CD4-positive, alpha-beta T cell treated with Interferon gamma for 1 hour (primary cell): Measurements from ENCODE around the gene CNGA4.
"Not testable (repeated sequence)": the region's sequence is repeated elsewhere in the genome, so short reads cannot be mapped to it uniquely, and the experiment has no call there.

Experiments
- DNase-seq: peaks from one replicate; pipeline ENCODE4 v3.0.0-alpha.2; 2020

The CNGA4 gene

DNA sequence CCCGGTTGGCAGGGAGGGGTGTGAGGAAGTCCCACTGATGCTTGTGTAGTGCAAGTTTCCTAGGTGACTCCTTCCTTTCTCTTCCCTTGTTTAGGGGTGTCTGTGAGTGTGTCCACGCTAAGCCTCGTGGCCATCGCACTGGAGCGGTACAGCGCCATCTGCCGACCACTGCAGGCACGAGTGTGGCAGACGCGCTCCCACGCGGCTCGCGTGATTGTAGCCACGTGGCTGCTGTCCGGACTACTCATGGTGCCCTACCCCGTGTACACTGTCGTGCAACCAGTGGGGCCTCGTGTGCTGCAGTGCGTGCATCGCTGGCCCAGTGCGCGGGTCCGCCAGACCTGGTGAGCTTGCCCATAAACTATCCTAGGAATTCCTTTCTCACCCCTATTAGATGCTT lies 31.1 kb downstream of the CNGA4 start:
- DNase-seq: no peak

DNA sequence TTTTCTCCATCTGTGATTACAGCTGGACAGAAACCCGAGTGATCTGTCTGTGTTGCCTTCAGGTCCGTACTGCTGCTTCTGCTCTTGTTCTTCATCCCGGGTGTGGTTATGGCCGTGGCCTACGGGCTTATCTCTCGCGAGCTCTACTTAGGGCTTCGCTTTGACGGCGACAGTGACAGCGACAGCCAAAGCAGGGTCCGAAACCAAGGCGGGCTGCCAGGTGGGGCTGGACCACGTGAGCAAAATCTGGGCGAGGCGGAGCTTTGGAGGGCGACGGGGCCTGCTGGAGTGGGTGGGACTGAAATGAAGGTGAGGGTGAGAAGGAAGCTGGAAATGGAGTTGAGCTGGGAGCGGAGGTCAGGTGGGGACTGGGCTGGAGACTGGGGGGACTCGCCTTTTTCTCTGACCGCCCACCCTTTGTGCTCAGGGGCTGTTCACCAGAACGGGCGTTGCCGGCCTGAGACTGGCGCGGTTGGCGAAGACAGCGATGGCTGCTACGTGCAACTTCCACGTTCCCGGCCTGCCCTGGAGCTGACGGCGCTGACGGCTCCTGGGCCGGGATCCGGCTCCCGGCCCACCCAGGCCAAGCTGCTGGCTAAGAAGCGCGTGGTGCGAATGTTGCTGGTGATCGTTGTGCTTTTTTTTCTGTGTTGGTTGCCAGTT lies 31.8 kb downstream of the CNGA4 start:
- no peak for DNase-seq

DNA sequence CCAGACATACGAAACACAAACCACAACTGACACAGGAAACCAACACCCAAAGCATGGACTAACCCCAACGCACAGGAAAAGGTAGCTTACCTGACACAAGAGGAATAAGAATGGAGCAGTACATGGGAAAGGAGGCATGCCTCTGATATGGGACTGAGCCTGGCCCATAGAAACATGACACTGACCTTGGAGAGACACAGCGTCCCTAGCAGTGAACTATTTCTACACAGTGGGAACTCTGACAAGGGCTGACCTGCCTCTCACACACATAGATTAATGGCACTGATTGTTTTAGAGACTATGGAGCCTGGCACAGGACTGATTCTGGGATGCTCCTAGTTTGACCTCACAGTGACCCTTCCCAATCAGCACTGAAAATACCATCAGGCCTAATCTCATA lies 32.7 kb downstream of the CNGA4 start:
- no peak for DNase-seq

DNA sequence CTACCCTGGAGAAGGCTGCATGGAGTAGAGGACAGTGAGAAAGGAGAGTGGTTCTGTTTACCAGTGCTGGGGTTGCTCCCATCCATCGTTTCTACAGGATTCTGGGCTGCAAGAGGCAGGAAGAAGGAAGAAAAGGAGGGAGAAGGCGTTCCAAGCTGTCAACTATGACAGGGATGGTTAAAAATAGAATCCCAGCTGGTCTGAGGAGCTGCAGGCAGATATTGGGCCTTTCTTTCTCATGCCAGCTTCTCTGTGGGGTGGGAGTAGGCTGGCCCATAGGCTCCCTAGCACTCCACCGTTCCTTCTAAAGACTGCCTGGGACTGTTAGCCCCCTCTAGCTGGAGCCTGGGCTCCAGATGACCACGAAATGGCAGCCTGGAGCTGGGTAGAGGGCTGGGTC lies 34.3 kb downstream of the CNGA4 start:
- no peak for DNase-seq

DNA sequence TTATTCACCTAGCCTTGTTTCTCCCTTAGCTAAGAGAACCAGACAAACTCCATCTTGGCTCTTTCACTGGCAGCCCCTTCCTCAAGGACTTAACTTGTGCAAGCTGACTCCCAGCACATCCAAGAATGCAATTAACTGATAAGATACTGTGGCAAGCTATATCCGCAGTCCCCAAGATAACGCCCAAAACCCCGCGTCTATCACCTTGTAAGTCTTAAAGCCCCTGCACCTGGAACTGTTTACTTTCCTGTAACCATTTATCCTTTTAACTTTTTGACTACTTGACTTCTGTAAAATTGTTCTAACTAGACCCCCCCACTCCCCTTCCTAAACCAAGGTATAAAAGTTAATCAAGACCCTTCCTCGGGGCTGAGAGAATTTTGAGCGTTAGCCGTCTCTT lies 41.9 kb downstream of the CNGA4 start:
- not testable (repeated sequence) for DNase-seq

DNA sequence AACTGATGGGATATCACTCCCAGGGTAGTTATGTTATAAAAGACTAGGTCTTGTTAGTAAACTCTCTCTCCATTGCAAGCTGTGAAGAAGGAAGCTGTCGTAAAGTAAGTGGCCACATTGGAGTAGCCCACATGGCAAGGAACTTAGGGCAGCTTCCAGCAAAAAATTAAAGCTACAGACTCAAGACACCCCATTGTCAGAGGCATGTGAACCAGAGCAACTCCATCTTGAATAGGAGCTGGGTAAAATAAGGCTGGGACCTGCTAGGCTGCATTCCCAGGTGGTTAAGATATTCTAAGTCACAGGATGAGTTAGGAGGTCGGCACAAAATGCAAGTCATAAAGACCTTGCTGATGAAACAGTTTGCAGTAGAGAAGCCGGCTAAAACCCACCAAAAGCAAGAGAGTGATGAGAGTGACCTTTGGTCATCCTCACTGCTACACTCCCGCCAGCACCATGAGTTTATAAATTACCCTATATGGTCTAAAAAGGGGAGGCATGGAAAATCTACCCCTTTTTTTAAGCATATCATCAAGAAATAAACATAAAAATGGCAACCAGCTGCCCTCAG lies 44.6 kb downstream of the CNGA4 start:
- DNase-seq: no peak

DNA sequence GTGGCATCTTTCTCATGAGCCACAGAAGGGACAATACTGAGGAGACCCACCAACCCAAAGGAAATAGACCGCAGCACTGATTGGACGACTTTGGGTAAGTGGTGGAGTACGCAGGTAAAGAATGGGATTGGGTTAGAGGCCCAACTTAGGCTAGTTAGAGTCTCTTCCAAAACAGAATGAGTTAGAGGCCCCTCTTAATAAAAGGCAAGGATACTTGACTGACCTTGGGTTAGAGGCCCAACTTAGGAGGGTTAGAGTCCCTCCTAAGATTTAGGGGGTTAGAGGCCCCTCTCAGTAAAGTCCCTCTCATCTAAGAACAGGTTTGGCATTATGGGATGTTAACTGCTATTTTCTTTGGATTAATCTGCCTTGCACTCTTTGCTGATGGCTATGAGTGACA lies 45.4 kb downstream of the CNGA4 start:
- no peak for DNase-seq

DNA sequence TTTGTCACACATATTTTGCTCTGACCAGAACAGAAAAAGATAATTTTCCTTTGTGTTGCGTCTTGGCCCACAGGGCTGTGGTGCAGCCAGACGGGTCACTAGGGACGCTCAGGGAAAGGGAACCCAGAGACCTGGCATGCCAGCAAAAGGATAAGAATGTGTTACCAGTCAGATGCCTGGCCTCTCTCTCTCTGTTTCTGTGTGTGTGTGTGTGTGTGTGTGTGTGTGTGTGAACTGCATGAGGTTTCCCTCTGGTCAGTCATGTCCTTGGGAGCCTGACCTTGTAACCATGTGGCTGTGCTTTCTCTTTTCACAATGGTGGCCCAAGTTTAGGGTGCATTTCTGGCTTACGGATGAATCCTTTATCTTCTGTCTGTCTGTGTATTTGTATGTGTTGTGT lies 46.1 kb downstream of the CNGA4 start:
- no peak for DNase-seq
